HFF-Myc (cell line): ENCODE measurements around the gene NR2E1.

ENCODE experiments used
- DNase-seq: peaks from one replicate; pipeline ENCODE4 v3.0.0-alpha.2; 2011; ENCODE audit warnings: low read depth; ENCODE audit errors: extremely low read depth
- H3K4me3 ChIP-seq: replicated peaks from 2 replicates; pipeline ENCODE4 v1.5.1; 2011; ENCODE audit warnings: low read depth, mild to moderate bottlenecking, control low read depth, low read length
- TF ChIP-seq, protein P1 (sequence below): IDR thresholded peaks from 2 replicates; pipeline ENCODE4 v1.5.1; 2012; ENCODE audit warnings: mild to moderate bottlenecking, low read depth, low read length, control low read depth; ENCODE audit errors: missing control alignments

NR2E1 gene

DNA sequence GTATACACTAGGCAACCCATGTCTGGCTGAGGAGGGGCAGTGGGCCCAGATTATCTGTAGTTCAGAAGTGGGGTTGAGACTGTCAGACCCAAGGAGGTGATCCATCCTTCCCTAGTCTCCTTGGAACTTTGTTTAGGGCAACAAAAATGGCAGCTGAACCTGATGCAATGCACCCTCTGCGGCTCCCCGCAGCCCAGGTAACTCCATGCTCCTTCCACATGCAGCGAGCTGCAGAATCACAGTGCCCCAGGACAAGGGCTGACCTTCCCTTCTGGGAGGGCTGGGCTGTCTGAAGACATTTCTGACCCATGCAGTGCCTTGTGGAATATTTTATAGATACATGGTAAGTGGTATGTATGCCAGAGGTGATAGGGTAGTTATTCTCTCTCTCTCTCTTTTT lies 29.4 kb downstream of the NR2E1 start:
- DNase-seq: no peak
- TF ChIP-seq, protein P1, sequence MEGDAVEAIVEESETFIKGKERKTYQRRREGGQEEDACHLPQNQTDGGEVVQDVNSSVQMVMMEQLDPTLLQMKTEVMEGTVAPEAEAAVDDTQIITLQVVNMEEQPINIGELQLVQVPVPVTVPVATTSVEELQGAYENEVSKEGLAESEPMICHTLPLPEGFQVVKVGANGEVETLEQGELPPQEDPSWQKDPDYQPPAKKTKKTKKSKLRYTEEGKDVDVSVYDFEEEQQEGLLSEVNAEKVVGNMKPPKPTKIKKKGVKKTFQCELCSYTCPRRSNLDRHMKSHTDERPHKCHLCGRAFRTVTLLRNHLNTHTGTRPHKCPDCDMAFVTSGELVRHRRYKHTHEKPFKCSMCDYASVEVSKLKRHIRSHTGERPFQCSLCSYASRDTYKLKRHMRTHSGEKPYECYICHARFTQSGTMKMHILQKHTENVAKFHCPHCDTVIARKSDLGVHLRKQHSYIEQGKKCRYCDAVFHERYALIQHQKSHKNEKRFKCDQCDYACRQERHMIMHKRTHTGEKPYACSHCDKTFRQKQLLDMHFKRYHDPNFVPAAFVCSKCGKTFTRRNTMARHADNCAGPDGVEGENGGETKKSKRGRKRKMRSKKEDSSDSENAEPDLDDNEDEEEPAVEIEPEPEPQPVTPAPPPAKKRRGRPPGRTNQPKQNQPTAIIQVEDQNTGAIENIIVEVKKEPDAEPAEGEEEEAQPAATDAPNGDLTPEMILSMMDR: no peak
- no peak overlapping the region for H3K4me3 ChIP-seq

DNA sequence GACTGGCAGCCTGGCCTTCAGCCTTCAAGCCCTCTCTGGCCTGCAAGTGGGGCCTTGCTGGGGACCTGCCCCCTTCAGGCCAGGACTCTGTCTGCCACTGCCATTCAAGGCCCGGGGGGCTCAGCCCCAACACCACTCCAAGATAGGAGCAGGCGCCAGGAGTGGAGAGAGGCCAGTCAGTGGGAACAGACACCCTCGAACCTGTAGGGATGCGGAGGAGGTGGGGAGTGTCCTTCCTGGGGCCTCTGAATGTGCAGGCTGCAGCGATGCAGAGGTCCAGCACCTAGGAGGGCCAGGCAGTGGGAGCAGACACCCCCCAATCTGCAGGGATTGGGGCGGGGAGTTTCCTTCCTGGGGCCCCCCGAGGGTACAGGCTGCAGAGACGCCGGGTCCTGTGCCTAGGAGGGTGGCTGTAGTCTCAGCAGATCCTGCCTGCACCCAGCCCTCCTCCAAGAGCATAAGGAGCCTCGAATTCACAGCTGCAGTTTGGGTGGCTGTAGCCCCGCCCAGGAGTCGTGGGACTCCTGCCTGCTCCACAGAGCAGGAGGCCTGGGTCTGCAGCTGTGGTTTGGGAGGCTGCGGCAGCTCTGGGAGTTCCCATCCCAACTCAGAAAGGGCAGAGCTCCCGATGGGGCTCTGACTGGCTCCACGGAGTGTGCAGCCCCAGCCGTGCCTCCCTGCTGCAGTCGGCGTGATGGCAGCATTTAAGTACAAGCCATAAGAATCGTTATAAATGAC lies 33.1 kb downstream of the NR2E1 start:
- H3K4me3 ChIP-seq: no peak overlapping the region
- DNase-seq: no peak
- TF ChIP-seq, protein P1: no peak

DNA sequence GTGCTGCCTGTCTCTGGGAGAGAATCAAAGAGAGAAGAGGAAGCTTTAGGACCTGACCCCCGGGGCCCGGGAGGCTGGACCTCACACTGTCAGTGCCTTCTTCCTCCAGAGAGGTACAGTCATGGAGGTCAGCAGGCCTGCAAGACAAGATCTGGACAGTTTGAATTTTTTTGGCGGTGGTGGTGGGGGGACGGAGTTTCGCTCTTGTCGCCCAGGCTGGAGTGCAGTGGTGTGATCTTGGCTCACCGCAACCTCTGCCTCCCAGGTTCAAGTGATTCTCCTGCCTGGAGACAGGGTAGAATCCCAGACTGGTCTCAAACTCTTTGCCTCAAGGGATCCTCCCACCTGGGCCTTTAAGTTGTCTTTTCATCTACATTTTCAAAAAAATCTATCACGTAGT lies 34.4 kb downstream of the NR2E1 start:
- TF ChIP-seq, protein P1: no peak
- DNase-seq: no peak
- H3K4me3 ChIP-seq: no peak overlapping the region

DNA sequence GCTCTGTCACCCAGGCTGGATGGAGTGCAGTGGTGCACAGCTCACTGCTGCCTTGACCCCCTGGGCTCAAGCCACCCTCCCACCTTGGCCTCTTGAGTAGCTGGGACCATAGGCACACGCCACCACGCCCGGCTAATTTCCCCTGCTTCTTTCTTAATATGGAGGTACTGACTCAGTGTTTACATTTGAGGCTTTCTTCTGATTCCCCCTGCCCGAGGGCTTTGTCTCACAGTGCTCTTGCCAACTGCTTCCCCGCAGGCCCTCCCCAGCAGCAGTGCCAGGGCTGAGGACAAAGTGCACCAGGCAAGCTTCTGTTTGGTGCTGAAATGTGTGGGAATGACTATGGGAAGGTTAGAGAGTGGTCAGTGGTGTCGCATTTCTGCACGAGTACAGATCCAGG lies 34.8 kb downstream of the NR2E1 start:
- no peak for DNase-seq
- TF ChIP-seq, protein P1: no peak
- no peak overlapping the region for H3K4me3 ChIP-seq

DNA sequence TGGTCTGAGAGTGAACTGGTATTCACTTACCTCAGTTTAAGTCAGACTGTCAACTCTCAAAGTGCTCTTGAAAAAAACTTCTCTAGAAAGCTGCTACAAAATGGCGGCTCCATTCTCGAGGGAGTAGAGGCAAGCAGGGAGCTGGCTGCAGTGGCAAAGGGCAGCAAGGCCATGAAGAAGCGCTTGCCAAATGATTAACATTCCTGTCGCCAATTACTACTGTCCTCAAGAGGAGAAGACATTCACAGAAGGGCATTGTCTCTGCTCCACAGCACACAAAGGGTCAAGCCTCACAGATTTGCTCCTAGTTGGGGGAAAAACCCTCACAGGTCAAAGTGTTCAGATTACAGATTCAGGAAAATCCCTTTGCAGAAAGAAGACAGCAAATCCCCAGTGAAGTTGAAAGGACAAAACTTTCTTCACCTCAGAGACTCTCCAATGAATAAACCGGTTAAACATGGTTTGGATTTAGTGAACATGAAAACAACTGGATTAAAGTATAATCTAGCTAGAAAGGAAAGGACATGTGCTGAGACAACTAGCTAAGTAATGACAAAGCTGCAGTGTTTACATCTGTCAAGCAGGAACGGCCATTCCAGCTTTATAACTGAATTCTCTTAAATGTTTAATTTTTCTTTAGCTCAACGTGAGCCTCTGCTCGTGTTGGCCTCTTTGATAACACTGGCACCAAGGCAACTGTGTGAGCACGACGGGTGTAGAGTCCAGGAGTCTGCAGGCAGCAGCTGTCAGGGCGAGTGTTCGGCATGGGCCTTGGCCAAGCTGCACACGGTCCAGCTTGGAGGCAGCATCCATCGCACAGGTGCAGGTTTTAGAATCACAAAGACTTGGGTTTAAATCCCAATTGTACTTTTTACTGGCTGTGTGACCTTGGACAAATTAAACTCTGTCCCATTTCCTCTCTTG lies 37.6 kb downstream of the NR2E1 start:
- TF ChIP-seq, protein P1: no peak
- no peak overlapping the region for H3K4me3 ChIP-seq
- no peak for DNase-seq

DNA sequence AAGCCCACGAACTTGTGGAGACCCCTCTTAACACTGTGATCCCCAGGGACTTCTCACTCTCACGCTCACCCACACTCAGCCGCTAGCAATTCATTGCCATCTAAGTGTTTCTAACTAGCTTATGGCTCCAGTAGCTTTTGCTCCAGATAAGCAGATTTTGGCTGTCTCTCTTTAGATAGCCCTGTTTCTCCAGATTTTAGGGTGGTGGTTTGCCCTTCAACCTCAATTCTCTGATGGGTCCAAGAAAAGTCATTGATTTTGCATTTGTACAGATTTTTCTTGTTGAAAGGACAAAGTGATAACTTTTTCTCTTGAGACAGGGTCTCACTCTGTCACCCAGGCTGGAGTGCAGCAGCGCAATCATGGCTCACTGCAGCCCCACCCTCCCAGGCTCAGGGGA lies 41.2 kb downstream of the NR2E1 start:
- TF ChIP-seq, protein P1: no peak
- no peak for DNase-seq
- H3K4me3 ChIP-seq: no peak overlapping the region
